HG03159 (cell line): ENCODE data around the gene COL1A1.

Experiments
- ATAC-seq: cut with Tn5 transposase; IDR thresholded peaks from one replicate; pipeline ENCODE4 v1.9.1; 2021; ENCODE audit warnings: mild to moderate bottlenecking, moderate library complexity; ENCODE audit not compliant: unreplicated experiment

COL1A1 gene

GRCh38 chr17:50201276-50201854, at the start of gene COL1A1:
TSS of gene COL1A1 (minus strand) at chr17:50201631. CDS start at chr17:50201513, 118 bp downstream.
- ATAC-seq, result no peak

GRCh38 chr17:50248255-50248654, 46.8 kb upstream of the COL1A1 start:
- ATAC-seq, result no peak

GRCh38 chr17:50244771-50245170, 43.3 kb upstream of the COL1A1 start:
- no peak for ATAC-seq

GRCh38 chr17:50241431-50241830, 40.0 kb upstream of the COL1A1 start:
- ATAC-seq, result no peak

GRCh38 chr17:50240851-50241250, 39.4 kb upstream of the COL1A1 start:
- ATAC-seq, result no peak

GRCh38 chr17:50239937-50240336, 38.5 kb upstream of the COL1A1 start:
- ATAC-seq, result no peak

- ATAC-seq, result no peak
Observed at GRCh38 chr17:50238601-50239280, 37.3 kb upstream of the COL1A1 start.

GRCh38 chr17:50237901-50238300, 36.5 kb upstream of the COL1A1 start:
- ATAC-seq, result no peak

GRCh38 chr17:50234581-50234980, 33.1 kb upstream of the COL1A1 start:
- no peak for ATAC-seq

GRCh38 chr17:50225701-50226240, 24.3 kb upstream of the COL1A1 start:
- no peak for ATAC-seq

- ATAC-seq, result no peak
Observed at GRCh38 chr17:50222922-50223321, 21.5 kb upstream of the COL1A1 start.

GRCh38 chr17:50221864-50222545, 20.6 kb upstream of the COL1A1 start:
- ATAC-seq, result no peak

- no peak for ATAC-seq
Observed at GRCh38 chr17:50221266-50221863, 19.9 kb upstream of the COL1A1 start.

- ATAC-seq, result no peak
Observed at GRCh38 chr17:50220811-50221210, 19.4 kb upstream of the COL1A1 start.

- no peak for ATAC-seq
Observed at GRCh38 chr17:50219939-50220465, 18.6 kb upstream of the COL1A1 start.

GRCh38 chr17:50219342-50219741, 17.9 kb upstream of the COL1A1 start:
- ATAC-seq, result no peak

GRCh38 chr17:50218771-50219315, 17.4 kb upstream of the COL1A1 start:
- no peak for ATAC-seq

GRCh38 chr17:50218071-50218759, 16.8 kb upstream of the COL1A1 start:
- no peak for ATAC-seq

- no peak for ATAC-seq
Observed at GRCh38 chr17:50217591-50217990, 16.2 kb upstream of the COL1A1 start.

GRCh38 chr17:50214976-50215760, 13.7 kb upstream of the COL1A1 start:
- no peak for ATAC-seq
